ENCODE results near the gene PDXK.
A peak's percentile ranks its signal among the peaks of the same experiment; 100 is the strongest.

PDXK gene

DNA sequence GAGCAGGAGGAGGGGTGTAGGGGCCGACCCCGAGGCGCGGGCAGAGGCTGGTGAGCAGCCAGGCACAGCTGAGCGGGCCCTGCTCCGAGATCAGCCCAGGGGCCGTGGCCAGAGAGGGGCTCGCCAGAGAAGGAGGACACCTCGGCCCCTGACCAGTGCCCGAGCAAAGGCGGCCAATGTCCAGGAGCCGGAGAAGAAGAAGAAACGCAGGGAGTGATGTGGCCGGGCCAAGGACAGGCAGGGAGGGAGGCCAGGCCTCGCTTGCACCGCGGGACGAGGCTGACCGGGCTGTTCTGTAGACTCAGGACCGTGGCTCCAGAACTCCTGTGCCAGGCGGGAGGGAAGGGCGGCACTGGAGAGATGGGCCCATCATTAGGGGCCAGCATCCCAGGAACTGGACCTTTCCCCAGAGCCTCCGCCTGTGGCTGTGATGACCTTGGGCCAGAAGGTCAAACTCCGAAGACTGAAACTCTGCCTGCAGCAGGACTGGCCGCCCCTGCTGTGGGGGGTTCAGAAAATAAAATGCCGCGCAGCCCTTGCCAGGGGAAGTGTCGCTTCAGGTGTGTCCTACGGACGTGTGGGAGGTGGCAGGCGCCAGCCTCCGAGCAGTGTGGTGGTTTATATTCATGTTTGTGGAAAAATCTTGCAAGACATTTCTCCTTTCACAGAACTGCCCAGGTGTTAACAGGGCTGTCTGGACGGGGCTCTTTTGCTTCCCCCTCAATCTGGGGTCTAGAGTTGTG lies 84.8 kb downstream of the PDXK start:
- DNase-seq (ENCODE audit: low read depth in 2 of 2): no peak

DNA sequence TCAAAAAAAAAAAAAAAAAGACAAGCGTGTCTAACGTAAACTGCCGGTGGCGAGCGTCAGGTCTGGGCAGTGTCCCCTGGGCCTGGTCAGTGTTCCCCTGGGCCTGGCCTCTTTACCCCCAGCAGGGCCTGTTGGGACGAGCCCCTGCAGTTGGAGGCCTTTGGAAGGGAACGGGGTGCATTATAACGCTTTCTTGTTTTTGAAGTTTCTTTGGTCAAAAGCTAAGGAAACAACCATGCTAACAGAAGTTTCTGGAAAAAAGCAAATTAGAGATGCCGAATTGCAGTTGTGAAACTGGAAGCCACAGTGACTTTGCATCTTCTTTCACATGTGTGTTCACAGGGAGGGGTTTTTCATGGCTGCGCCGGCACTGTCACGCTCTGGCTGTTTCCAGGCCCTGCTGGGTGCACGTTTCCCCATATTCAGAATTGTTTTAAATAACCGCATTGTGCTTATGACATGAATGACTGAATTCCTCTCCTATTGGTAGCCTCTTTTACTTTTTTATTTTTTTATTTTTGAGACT lies 86.4 kb downstream of the PDXK start:
- DNase-seq (ENCODE audit: low read depth in 2 of 2): no peak

DNA sequence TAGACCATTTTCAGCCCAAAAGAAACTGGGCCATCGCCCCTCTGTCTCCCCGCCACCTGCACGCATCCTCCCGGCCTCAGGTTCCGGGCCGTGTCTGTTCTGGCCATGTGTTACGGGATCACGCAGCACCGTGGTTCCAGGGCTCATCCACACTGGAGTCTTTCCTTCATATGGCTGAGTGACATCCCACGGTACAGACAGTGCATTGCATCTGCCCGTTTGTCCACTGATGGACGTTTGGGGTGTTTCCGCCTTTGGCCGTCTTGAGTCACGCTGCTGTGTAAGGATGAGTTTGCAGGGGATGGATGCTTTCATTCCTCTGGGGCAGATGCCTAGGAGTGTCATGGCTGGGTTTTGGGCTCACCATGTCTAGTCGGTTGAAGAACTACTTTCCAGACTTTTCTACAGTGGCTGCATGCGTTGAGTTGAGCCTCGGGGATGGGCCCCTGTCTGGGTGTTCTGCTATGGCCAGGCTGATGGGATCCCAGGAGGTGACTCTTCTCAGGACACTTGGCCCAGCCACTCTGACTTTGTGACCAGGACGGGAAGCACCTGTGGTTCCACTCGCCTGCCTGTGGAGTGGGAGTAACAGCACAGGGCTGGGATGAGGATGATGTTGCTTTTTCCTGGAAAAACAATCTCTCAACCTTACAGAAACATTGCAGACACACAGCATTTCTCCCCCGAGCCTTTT lies 87.2 kb downstream of the PDXK start:
- DNase-seq (ENCODE audit: low read depth in 2 of 2): no peak

DNA sequence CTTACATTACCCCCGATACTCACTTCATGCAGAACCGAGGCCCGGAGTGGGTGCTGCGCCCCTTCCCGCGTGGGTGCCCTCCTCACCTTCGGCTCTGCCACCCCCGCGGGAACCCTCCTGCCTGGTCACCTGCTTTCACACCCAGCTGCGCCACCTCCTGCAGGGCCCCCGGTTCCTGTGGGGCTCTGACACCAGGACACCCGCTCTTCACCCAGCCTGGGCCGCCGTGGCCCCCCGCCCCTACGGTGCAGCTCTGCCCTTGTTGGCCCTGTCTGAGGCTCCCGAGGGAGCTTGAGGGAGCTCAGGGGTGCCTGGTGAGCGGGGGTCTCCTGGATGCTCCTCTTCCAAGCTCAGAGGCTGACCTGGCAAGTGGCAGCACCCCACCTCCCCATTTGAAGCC lies 89.4 kb downstream of the PDXK start:
- DNase-seq (ENCODE audit: low read depth in 2 of 2): no peak

DNA sequence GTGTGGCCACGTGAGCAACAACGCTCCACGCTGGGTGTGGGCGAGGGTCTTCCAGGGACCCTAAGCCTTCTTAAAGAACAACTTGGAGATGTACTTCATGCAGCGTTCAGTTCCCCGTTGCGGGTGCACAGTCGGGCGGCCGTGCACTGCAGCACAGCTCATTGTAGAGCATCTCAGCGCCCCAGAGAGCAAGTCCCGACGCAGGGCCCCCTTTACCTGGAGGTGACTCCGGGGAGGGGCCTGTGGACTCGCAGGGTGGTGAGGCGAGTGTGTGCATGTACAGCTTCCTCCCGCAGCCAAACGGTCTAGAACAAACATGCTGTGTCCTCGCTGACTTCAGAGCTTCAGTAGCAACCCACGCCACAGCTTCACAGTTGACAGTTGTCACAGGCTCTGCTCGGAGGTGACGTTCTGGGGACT lies 89.9 kb downstream of the PDXK start:
- no peak for DNase-seq (ENCODE audit: low read depth in 2 of 2)

DNA sequence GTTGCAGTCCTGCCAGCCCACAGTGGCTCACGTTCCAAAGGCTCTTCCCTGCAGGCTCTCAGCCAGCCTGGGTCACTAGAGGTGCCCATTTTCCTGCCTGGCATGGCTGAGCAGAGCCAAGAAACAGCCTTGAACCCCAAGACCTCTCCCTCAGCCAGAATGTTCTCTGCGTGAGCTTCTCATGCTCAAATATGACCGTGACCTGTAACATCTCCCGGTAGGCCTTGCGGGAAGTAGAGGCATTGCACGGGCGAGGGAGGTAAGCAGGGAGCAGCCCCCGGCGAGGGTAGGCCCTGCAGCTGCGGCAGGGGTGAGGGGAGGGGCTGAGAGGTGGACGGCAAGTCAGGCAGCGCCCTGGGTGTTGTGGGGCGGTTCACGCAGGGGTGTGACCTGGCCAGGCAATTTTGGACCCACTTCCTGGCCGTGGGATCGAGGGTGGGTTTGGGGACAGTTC lies 90.4 kb downstream of the PDXK start:
- no peak for DNase-seq (ENCODE audit: low read depth in 2 of 2)

DNA sequence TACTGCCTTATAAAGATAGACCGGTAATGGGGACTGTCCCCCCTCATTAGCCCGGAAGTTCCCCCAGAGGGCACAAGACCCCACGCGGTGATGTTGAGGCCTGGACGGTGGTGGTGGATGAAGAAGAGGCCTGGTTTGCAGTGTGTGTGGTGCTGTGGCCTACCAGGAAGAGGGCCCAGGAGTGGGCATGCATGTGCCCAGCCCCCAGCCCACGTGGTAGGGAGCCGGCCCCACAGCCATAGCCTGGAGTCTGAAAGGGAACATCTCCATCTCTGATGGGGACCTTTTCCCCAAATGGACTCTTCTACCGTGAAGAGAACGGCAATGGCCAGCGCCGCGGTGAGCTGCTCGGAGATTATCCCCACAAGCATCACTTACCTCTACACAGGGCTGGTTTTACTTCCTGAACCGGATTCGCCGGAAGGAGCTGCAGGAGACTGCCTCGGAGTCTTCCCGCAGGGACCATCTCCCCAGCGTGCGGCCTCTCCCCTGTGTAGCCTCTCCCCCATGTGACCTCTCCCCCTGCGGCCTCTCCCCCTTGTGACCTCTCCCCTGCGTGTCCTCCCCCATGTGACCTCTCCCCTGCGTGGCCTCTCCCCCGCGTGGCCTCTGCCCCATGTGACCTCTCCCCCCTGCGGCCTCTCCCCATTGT lies 91.0 kb downstream of the PDXK start:
- no peak for DNase-seq (ENCODE audit: low read depth in 2 of 2)

DNA sequence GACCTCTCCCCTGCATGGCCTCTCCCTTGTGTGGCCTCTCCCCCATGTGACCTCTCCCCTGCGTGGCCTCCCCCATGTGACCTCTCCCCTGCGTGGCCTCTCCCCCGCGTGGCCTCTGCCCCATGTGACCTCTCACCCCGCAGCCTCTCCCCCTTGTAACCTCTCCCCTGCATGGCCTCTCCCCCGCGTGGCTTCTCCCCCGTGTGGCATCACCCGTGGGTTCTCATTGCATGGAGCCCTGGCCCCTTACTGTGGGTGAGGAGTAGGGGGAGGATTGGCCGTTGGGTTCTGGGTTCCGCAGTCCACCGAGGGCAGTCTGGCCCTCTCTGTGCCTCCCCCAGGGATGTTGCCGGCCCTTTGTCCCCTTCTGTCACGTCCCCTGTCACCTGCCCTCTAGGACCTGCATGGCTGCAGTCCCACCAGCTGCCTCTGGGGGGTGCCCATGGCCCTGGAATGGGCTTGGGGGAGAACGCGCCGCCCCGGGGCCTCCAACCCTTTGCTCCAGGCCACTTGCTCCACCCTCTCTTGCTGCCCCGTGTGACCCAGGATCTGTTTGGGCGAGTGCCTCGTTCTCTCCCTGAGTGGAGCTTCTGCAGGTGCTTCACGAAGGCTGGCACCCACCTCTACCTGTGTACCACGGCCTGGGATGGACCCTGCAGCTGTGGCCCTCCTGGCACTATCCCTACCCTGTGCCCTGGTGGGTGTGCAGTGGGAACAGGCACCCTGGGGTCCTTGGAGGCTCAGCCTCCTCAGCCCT lies 91.8 kb downstream of the PDXK start:
- DNase-seq (ENCODE audit: low read depth in 2 of 2): peak; percentile 85 to 95

DNA sequence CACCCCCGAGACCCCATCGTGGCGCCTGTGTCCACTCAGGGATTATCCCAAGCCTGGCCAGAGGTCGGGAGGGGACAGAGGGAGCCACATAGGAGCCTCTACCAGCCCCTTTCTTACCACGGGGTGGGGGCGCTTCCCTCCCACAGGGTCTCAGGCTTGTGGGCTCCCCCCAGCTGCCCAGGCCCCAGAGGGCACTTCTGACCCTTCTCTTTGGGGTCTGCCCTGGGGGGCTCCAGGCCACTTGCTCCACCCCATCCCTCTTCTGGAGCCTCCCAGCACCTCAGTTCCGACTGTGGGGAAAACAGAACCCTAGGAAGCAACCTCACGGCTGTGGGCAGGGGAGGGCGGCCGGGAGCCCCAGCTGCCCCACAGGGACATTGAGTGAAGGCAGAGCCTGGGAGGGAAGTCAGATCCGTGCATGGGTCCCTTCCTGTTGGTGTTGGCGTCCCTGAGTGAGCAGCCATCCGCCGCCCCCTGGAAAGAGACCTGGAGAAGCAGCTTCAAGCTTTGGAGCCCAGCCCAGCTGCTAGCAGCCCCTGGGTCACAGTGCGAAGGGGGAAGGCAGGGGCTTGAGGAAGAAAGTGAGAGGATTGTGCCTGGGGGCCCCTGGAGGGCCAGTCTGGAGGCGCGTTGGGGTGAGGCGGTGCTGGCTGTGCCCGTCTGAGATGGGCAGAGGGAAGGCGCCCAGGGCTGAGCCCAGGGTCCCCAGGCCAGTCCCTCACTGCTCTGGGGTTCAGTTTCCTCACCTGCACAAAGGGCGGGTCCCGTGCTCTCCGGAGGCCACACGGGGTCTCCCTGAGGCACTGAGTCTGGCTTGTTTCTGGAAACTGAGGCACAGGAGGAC lies 92.6 kb downstream of the PDXK start:
- DNase-seq (ENCODE audit: low read depth in 2 of 2): no peak

Measured in activated CD4-positive, alpha-beta T cell treated with anti-CD3 and anti-CD28 coated beads for 24 hours (primary cell).